Measurements from ENCODE around the gene CTSZ. TPM values are rescaled to one million over a fixed set of nuclear protein-coding genes. Genes with fewer than 3 reads are reported as not detected.

Gene CTSZ
- total RNA-seq, 2 donors from 2014 or later = 55.9 to 76.6 TPM

- Mint-ChIP-seq H3K36me3 (ENCODE audit: low read depth) (peaks cover 78% of the 10 kb centered on the region), H3K27me3 (ENCODE audit: insufficient read depth) (no peaks in the 10 kb centered on the region), H3K9me3 (no peaks in the 10 kb centered on the region), H3K4me1 (no peaks in the 10 kb centered on the region), H3K4me3 (no peak overlapping the region), H3K27ac (no peak overlapping the region)
- H3K9me3 ChIP-seq (ENCODE audit: control insufficient read depth, low read length) = no peaks in the 10 kb centered on the region
- H3K27ac ChIP-seq (ENCODE audit: low read depth, low read length) = no peak overlapping the region
- H3K9ac ChIP-seq (ENCODE audit: extremely low read depth, low read length, poor library complexity, severe bottlenecking) = no peak overlapping the region
- 92 to 96% methylated on average over 12 of the region's 12 CpGs for WGBS, 2 experiments (ENCODE audit: insufficient coverage in 1 of 2, insufficient read length in 1 of 2)
- DNase-seq = no peak
- H3K4me3 ChIP-seq (ENCODE audit: low read length) = no peak overlapping the region
- no peak for TF ChIP-seq CTCF (conservative IDR thresholded peaks at IDR 0.05)
- peaks cover 56% of the 10 kb centered on the region for H3K36me3 ChIP-seq (ENCODE audit: control insufficient read depth, insufficient read depth, low read length)
- no peaks in the 10 kb centered on the region for H3K4me1 ChIP-seq (ENCODE audit: control insufficient read depth, insufficient read depth, low read length)
- H3K27me3 ChIP-seq (ENCODE audit: control insufficient read depth, insufficient read depth, low read length, poor library complexity, severe bottlenecking) = no peaks in the 10 kb centered on the region
Observed at GRCh38 chr20:58996226-58996611, 10.8 kb downstream of the CTSZ start.

GRCh38 chr20:58995461-58996225, 11.4 kb downstream of the CTSZ start:
- no peak for TF ChIP-seq CTCF (conservative IDR thresholded peaks at IDR 0.05)
- H3K27ac ChIP-seq (ENCODE audit: low read depth, low read length) = no peak overlapping the region
- WGBS, 2 experiments (ENCODE audit: insufficient coverage in 1 of 2, insufficient read length in 1 of 2) = 92 to 95% methylated on average over 14 to 18 of the region's 18 CpGs
- H3K4me1 Mint-ChIP-seq = no peaks in the 10 kb centered on the region
- no peaks in the 10 kb centered on the region for H3K9me3 ChIP-seq (ENCODE audit: control insufficient read depth, low read length)
- H3K27ac Mint-ChIP-seq = peak overlapping the region; percentile 39
- H3K27me3 ChIP-seq (ENCODE audit: control insufficient read depth, insufficient read depth, low read length, poor library complexity, severe bottlenecking) = no peaks in the 10 kb centered on the region
- H3K4me1 ChIP-seq (ENCODE audit: control insufficient read depth, insufficient read depth, low read length) = no peaks in the 10 kb centered on the region
- no peak overlapping the region for H3K9ac ChIP-seq (ENCODE audit: extremely low read depth, low read length, poor library complexity, severe bottlenecking)
- H3K27me3 Mint-ChIP-seq (ENCODE audit: insufficient read depth) = no peaks in the 10 kb centered on the region
- peaks cover 83% of the 10 kb centered on the region for H3K36me3 Mint-ChIP-seq (ENCODE audit: low read depth)
- DNase-seq = no peak
- no peak overlapping the region for H3K4me3 ChIP-seq (ENCODE audit: low read length)
- H3K36me3 ChIP-seq (ENCODE audit: control insufficient read depth, insufficient read depth, low read length) = peaks cover 62% of the 10 kb centered on the region
- no peak overlapping the region for H3K4me3 Mint-ChIP-seq
- no peaks in the 10 kb centered on the region for H3K9me3 Mint-ChIP-seq

GRCh38 chr20:58994390-58995159, 12.5 kb downstream of the CTSZ start:
- Histone ChIP-seq H3K9ac (ENCODE audit: extremely low read depth, low read length, poor library complexity, severe bottlenecking) (no peak overlapping the region), H3K27me3 (ENCODE audit: control insufficient read depth, insufficient read depth, low read length, poor library complexity, severe bottlenecking) (no peaks in the 10 kb centered on the region), H3K27ac (ENCODE audit: low read depth, low read length) (no peak overlapping the region), H3K4me1 (ENCODE audit: control insufficient read depth, insufficient read depth, low read length) (no peaks in the 10 kb centered on the region), H3K36me3 (ENCODE audit: control insufficient read depth, insufficient read depth, low read length) (peaks cover 70% of the 10 kb centered on the region), H3K4me3 (ENCODE audit: low read length) (no peak overlapping the region), H3K9me3 (ENCODE audit: control insufficient read depth, low read length) (no peaks in the 10 kb centered on the region)
- Mint-ChIP-seq H3K4me3 (no peak overlapping the region), H3K36me3 (ENCODE audit: low read depth) (peaks cover 83% of the 10 kb centered on the region), H3K27ac (no peak overlapping the region), H3K4me1 (no peaks in the 10 kb centered on the region), H3K27me3 (ENCODE audit: insufficient read depth) (no peaks in the 10 kb centered on the region), H3K9me3 (no peaks in the 10 kb centered on the region)
- WGBS, 2 experiments (ENCODE audit: insufficient coverage in 1 of 2, insufficient read length in 1 of 2) = 94% methylated on average over 15 to 17 of the region's 17 CpGs
- DNase-seq = peak; percentile 21
- TF ChIP-seq CTCF (conservative IDR thresholded peaks at IDR 0.05) = no peak

Measured in endodermal cell (in vitro differentiated cells).